Right atrium auricular region (tissue), 2 donors: ENCODE measurements around the gene MAML2. TPM values are rescaled to one million over a fixed set of nuclear protein-coding genes. Genes with fewer than 3 reads are reported as not detected.
"Not testable (repeated sequence)": the region's sequence is repeated elsewhere in the genome, so short reads cannot be mapped to it uniquely, and the experiment has no call there.

Source experiments
- DNase-seq: peaks from one replicate; pipeline ENCODE4 v3.0.0-alpha.2; 2019; ENCODE audit warnings: low spot score
- H3K27ac ChIP-seq, 2 donors: fragments of 200-600 bp; sonication (generic); 1 replicate in 1 of 2; 2 replicates in 1 of 2; pipeline ENCODE4 v1.5.1; 2016 to 2019
- H3K27me3 ChIP-seq, 2 donors: fragments of 200-600 bp; sonication (generic); one replicate each; pipeline versions ENCODE4 v1.5.1 to v1.6.0; 2017 to 2019
- H3K36me3 ChIP-seq: fragments of 200-600 bp; sonication (generic); one replicate; pipeline ENCODE4 v1.5.1; 2016
- H3K4me1 ChIP-seq, 2 donors: fragments of 200-600 bp; sonication (generic); one replicate each; pipeline versions ENCODE4 v1.5.1 to v1.6.0; 2017 to 2019
- H3K4me3 ChIP-seq, 2 donors: fragments of 200-600 bp; sonication (generic); 1 replicate in 1 of 2; 2 replicates in 1 of 2; pipeline ENCODE4 v1.5.1; 2017 to 2019; ENCODE audit warnings: mild to moderate bottlenecking in 1 of 2, moderate library complexity in 1 of 2
- H3K9me3 ChIP-seq, 2 donors: fragments of 200-600 bp; sonication (generic); one replicate each; pipeline ENCODE4 v1.5.1; 2019
- CTCF ChIP-seq, 2 donors: fragments of 200-600 bp; sonication (generic); IDR thresholded peaks; one replicate each; pipeline ENCODE4 v1.5.1; 2019; ENCODE audit warnings: antibody characterized with exemption in 2 of 2
- total RNA-seq, 2 donors: library from RNA; depleted of rRNA; stranded (reverse); fragments of >200 nt; gene quantifications; one replicate each; pipeline ENCODE4 v1.1.0, GENCODE V29; 2016

MAML2 gene
- total RNA-seq, 2 donors from 2014 or later: 7.6 to 16.6 TPM

GRCh38 chr11:96189351-96189750, 153.6 kb downstream of the MAML2 start:
- H3K9me3 ChIP-seq: no peaks in the 10 kb centered on the region
- no peaks in the 10 kb centered on the region for H3K36me3 ChIP-seq
- TF ChIP-seq CTCF (IDR thresholded peaks at IDR 0.05): no peak
- H3K27ac ChIP-seq: peak overlapping the region in 1 of 2 donors; percentile 73
- H3K27me3 ChIP-seq: no peaks in the 10 kb centered on the region
- H3K4me1 ChIP-seq: peaks cover 0 to 28% of the 10 kb centered on the region in 2 donors
- H3K4me3 ChIP-seq: no peak overlapping the region
- DNase-seq: no peak

GRCh38 chr11:96188243-96189006, 154.6 kb downstream of the MAML2 start:
- no peaks in the 10 kb centered on the region for H3K9me3 ChIP-seq
- no peaks in the 10 kb centered on the region for H3K27me3 ChIP-seq
- TF ChIP-seq CTCF (IDR thresholded peaks at IDR 0.05): no peak
- peaks cover 0 to 21% of the 10 kb centered on the region in 2 donors for H3K4me1 ChIP-seq
- H3K36me3 ChIP-seq: no peaks in the 10 kb centered on the region
- H3K4me3 ChIP-seq: no peak overlapping the region
- no peak for DNase-seq
- peak overlapping the region; percentile 28 to 73 for H3K27ac ChIP-seq

- TF ChIP-seq CTCF (IDR thresholded peaks at IDR 0.05): no peak
- no peaks in the 10 kb centered on the region for H3K9me3 ChIP-seq
- no peaks in the 10 kb centered on the region for H3K27me3 ChIP-seq
- no peak overlapping the region for H3K4me3 ChIP-seq
- H3K27ac ChIP-seq: peak overlapping the region; percentile 28 to 73
- no peaks in the 10 kb centered on the region for H3K36me3 ChIP-seq
- H3K4me1 ChIP-seq: peaks cover 0 to 20% of the 10 kb centered on the region in 2 donors
- no peak for DNase-seq
Measured at GRCh38 chr11:96187822-96188221, 155.2 kb downstream of the MAML2 start.

- Histone ChIP-seq H3K4me3 (no peak overlapping the region), H3K9me3 (no peaks in the 10 kb centered on the region), H3K27me3 (no peaks in the 10 kb centered on the region), H3K36me3 (no peaks in the 10 kb centered on the region), H3K27ac (peak overlapping the region in 1 of 2 donors; percentile 73), H3K4me1 (peaks cover 0 to 20% of the 10 kb centered on the region in 2 donors)
- TF ChIP-seq CTCF (IDR thresholded peaks at IDR 0.05): no peak
- DNase-seq: no peak
Measured at GRCh38 chr11:96186806-96187205, 156.2 kb downstream of the MAML2 start.

GRCh38 chr11:96185220-96185768, 157.7 kb downstream of the MAML2 start:
- peaks cover 0 to 20% of the 10 kb centered on the region in 2 donors for H3K4me1 ChIP-seq
- no peaks in the 10 kb centered on the region for H3K36me3 ChIP-seq
- H3K4me3 ChIP-seq: no peak overlapping the region
- no peaks in the 10 kb centered on the region for H3K27me3 ChIP-seq
- TF ChIP-seq CTCF (IDR thresholded peaks at IDR 0.05): no peak
- no peaks in the 10 kb centered on the region for H3K9me3 ChIP-seq
- H3K27ac ChIP-seq: no peak overlapping the region
- no peak for DNase-seq

GRCh38 chr11:96180937-96181336, 162.1 kb downstream of the MAML2 start:
- H3K27me3 ChIP-seq, H3K27ac ChIP-seq, H3K4me3 ChIP-seq, H3K4me1 ChIP-seq, H3K9me3 ChIP-seq, DNase-seq, H3K36me3 ChIP-seq: not testable (repeated sequence)
